Uterus (tissue), 2 donors: Measurements from ENCODE around the gene GLYR1.
"Not testable (repeated sequence)": the region's sequence is repeated elsewhere in the genome, so short reads cannot be mapped to it uniquely, and the experiment has no call there.

Experiments used
- POLR2A ChIP-seq, 2 donors: fragments of 450-650 bp; IDR thresholded peaks; one replicate each; pipeline ENCODE4 v1.6.1; 2016; ENCODE audit warnings: antibody characterized with exemption in 2 of 2, mild to moderate bottlenecking in 1 of 2, moderate library complexity in 1 of 2
- TF ChIP-seq, protein P1 (sequence below), 4 experiments: fragments of 200-600 bp in 2 of 4; fragments of 450-650 bp in 2 of 4; sonication (generic) in 2 of 4; IDR thresholded peaks; one replicate each; pipeline ENCODE4 v1.5.1; 2016 to 2019; ENCODE audit warnings: antibody characterized with exemption in 4 of 4, mild to moderate bottlenecking in 2 of 4, moderate library complexity in 1 of 4

DNA sequence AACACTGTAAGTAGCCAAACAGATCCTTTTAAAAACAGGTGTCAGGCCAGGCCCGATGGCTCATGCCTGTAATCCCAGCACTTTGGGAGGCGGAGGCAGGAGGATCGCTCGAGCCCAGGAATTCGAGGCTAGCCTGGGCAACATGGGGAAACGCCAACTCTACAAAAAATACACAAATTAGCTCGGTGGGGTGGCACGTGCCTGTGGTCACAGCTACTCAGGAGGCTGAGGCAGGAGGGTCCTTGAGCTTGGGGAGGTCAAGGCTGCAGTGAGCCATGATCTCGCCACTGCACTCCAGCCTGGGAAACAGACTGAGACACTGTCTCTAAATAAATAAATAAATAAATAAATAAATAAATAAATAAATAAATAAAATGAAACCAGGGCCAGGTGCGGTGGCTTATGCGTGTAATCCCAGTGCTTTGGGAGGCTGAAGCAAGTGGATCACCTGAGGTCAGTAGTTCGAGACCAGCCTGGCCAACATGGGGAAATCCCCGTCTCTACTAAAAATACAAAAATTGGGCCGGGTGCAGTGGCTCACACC, 62.6 kb downstream of the GLYR1 start:
- TF ChIP-seq, protein P1, sequence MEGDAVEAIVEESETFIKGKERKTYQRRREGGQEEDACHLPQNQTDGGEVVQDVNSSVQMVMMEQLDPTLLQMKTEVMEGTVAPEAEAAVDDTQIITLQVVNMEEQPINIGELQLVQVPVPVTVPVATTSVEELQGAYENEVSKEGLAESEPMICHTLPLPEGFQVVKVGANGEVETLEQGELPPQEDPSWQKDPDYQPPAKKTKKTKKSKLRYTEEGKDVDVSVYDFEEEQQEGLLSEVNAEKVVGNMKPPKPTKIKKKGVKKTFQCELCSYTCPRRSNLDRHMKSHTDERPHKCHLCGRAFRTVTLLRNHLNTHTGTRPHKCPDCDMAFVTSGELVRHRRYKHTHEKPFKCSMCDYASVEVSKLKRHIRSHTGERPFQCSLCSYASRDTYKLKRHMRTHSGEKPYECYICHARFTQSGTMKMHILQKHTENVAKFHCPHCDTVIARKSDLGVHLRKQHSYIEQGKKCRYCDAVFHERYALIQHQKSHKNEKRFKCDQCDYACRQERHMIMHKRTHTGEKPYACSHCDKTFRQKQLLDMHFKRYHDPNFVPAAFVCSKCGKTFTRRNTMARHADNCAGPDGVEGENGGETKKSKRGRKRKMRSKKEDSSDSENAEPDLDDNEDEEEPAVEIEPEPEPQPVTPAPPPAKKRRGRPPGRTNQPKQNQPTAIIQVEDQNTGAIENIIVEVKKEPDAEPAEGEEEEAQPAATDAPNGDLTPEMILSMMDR (IDR thresholded peaks at IDR 0.05) = not testable (repeated sequence)
- TF ChIP-seq POLR2A (IDR thresholded peaks at IDR 0.05) = not testable (repeated sequence)
